Naive thymus-derived CD4-positive, alpha-beta T cell (primary cell): ENCODE results near the gene CACNA1S. TPM values are rescaled to one million over a fixed set of nuclear protein-coding genes. Genes with fewer than 3 reads are reported as not detected.

ENCODE experiments used
- ATAC-seq: fragments of 150-1000 bp; cut with Tn5 transposase; 2 replicates; pipeline ENCODE4 v1.10.0; 2021; ENCODE audit warnings: mild to moderate bottlenecking, moderate library complexity
- CTCF ChIA-PET: fragments of 350-600 bp; sonication (Branson Sonifier 250); formaldehyde crosslinking; loops from one replicate; lab custom pipeline; 2021; ENCODE audit warnings: antibody characterized with exemption; lab: Charles Lee
- POLR2A ChIA-PET: fragments of 350-600 bp; sonication (Branson Sonifier 250); formaldehyde crosslinking; loops from one replicate; lab custom pipeline; 2021; ENCODE audit warnings: antibody characterized with exemption, inconsistent platforms; lab: Charles Lee
- DNase-seq, 9 donors: peaks; one replicate each; pipeline versions ENCODE4 v3.0.0 to v3.0.0-alpha.2; 2020 to 2022; ENCODE audit warnings: mixed read lengths in 1 of 9
- H3K27ac ChIP-seq: one replicate; pipeline ENCODE4 v1.7.0; 2013; ENCODE audit warnings: mild to moderate bottlenecking, low read depth, low read length, moderate library complexity
- H3K27me3 ChIP-seq, 2 donors: one replicate each; pipeline ENCODE4 v1.7.0; 2013; ENCODE audit warnings: low read length in 2 of 2, mild to moderate bottlenecking in 2 of 2, moderate library complexity in 2 of 2; ENCODE audit not compliant: control insufficient read depth in 2 of 2, insufficient read depth in 2 of 2
- H3K36me3 ChIP-seq, 3 experiments: 1 replicate in 2 of 3; 2 replicates in 1 of 3; pipeline ENCODE4 v1.7.0; 2013; ENCODE audit warnings: low read length in 3 of 3, mild to moderate bottlenecking in 3 of 3, moderate library complexity in 1 of 3; ENCODE audit not compliant: insufficient read depth in 3 of 3, control insufficient read depth in 2 of 3
- H3K4me1 ChIP-seq, 2 donors: one replicate each; pipeline ENCODE4 v1.7.0; 2013; ENCODE audit warnings: low read length in 2 of 2, mild to moderate bottlenecking in 2 of 2, moderate library complexity in 1 of 2; ENCODE audit not compliant: control insufficient read depth in 2 of 2, insufficient read depth in 2 of 2
- H3K4me3 ChIP-seq: 2 replicates; pipeline ENCODE4 v1.7.0; 2013; ENCODE audit warnings: mild to moderate bottlenecking, low read length
- H3K9me3 ChIP-seq, 3 experiments: 1 replicate in 2 of 3; 2 replicates in 1 of 3; pipeline ENCODE4 v1.7.0; 2013; ENCODE audit warnings: low read length in 3 of 3; ENCODE audit not compliant: control insufficient read depth in 2 of 3
- H3K27ac Mint-ChIP-seq, 9 donors: one replicate each; pipeline ENCODE4 v1.8.0; 2020 to 2022; ENCODE audit warnings: mixed read lengths in 9 of 9, mild to moderate bottlenecking in 8 of 9, moderate library complexity in 5 of 9, inconsistent platforms in 2 of 9
- H3K27me3 Mint-ChIP-seq, 5 donors: one replicate each; pipeline ENCODE4 v1.8.0; 2021 to 2022; ENCODE audit warnings: mixed read lengths in 5 of 5, mild to moderate bottlenecking in 1 of 5
- H3K36me3 Mint-ChIP-seq, 5 donors: one replicate each; pipeline ENCODE4 v1.8.0; 2020 to 2022; ENCODE audit warnings: mixed read lengths in 5 of 5, mild to moderate bottlenecking in 3 of 5, inconsistent platforms in 1 of 5
- H3K4me1 Mint-ChIP-seq, 7 donors: one replicate each; pipeline ENCODE4 v1.8.0; 2020 to 2022; ENCODE audit warnings: mixed read lengths in 7 of 7, mild to moderate bottlenecking in 3 of 7, inconsistent platforms in 1 of 7
- H3K4me3 Mint-ChIP-seq, 10 donors: one replicate each; pipeline ENCODE4 v1.8.0; 2020 to 2022; ENCODE audit warnings: mild to moderate bottlenecking in 10 of 10, mixed read lengths in 10 of 10, moderate library complexity in 6 of 10, inconsistent platforms in 2 of 10
- H3K9me3 Mint-ChIP-seq, 11 donors: one replicate each; pipeline ENCODE4 v1.8.0; 2020 to 2022; ENCODE audit warnings: mixed read lengths in 11 of 11, mild to moderate bottlenecking in 4 of 11, inconsistent platforms in 1 of 11, moderate library complexity in 1 of 11
- intact Hi-C, 2 donors: fragments of 100-400 bp; cut with micrococcal nuclease; formaldehyde crosslinking; loops; one replicate each; pipeline ENCODE4 v1.15.1; 2023
- polyA plus RNA-seq, 2 donors: library from polyadenylated mRNA; unstranded; fragments of 300-500 nt; fragmentation: Illumina TruSeq; gene quantifications; one replicate each; pipeline ENCODE4 v1.2.3, GENCODE V29; 2021
- total RNA-seq, 6 experiments: library from RNA in 5 of 6; stranded (reverse) in 5 of 6; gene quantifications; 1 replicate in 5 of 6; 2 replicates in 1 of 6; pipeline ENCODE4 v1.2.3 and lab custom pipeline; 2021 to 2026

Gene CACNA1S
- total and polyA plus RNA-seq, 7 experiments from 2014 or later: not detected

GRCh38 chr1:201141418-201141817, 29.2 kb upstream of the CACNA1S start:
- intact Hi-C loops: no loop called here
- H3K9me3 Mint-ChIP-seq: no peaks in the 10 kb centered on the region
- H3K27ac Mint-ChIP-seq: no peak overlapping the region

GRCh38 chr1:201140941-201141260, 28.7 kb upstream of the CACNA1S start:
- H3K27ac Mint-ChIP-seq: peak overlapping the region in 1 of 9 donors; percentile 48
- CTCF ChIA-PET: no interaction called here
- no peaks in the 10 kb centered on the region for H3K27me3 Mint-ChIP-seq

More at GRCh38 chr1:201141418-201141817, 29.2 kb upstream of the CACNA1S start:
- no peak overlapping the region for H3K27ac ChIP-seq
- H3K9me3 ChIP-seq: no peaks in the 10 kb centered on the region
- Mint-ChIP-seq H3K36me3 (peaks cover 1 to 56% (median 21%) of the 10 kb centered on the region in 5 donors), H3K27me3 (no peaks in the 10 kb centered on the region), H3K4me1 (no peaks in the 10 kb centered on the region), H3K4me3 (no peak overlapping the region)
- CTCF ChIA-PET: interaction anchor here (0.5 kb wide), 1 partner anchor 18 kb away, joined by 4 read pairs; no protein-coding TSS in a partner anchor
- POLR2A ChIA-PET: no interaction called here
- no peaks in the 10 kb centered on the region for H3K4me1 ChIP-seq
- no peak for ATAC-seq
- DNase-seq: no peak
- no peaks in the 10 kb centered on the region for H3K27me3 ChIP-seq
- H3K36me3 ChIP-seq: peaks cover 0 to 92% (median 12%) of the 10 kb centered on the region in 3 experiments
- no peak overlapping the region for H3K4me3 ChIP-seq

GRCh38 chr1:201140235-201140940, 28.2 kb upstream of the CACNA1S start:
- H3K4me1 ChIP-seq: no peaks in the 10 kb centered on the region
- ATAC-seq (no peak), DNase-seq (no peak)
- H3K9me3 ChIP-seq: no peaks in the 10 kb centered on the region
- H3K4me3 ChIP-seq: no peak overlapping the region
- Mint-ChIP-seq H3K27me3 (no peaks in the 10 kb centered on the region), H3K4me1 (no peaks in the 10 kb centered on the region), H3K36me3 (peaks cover 1 to 56% (median 26%) of the 10 kb centered on the region in 5 donors), H3K27ac (peak overlapping the region in 1 of 9 donors; percentile 48), H3K9me3 (no peaks in the 10 kb centered on the region), H3K4me3 (no peak overlapping the region)
- no peaks in the 10 kb centered on the region for H3K27me3 ChIP-seq
- ChIA-PET POLR2A (no interaction called here), CTCF (no interaction called here)
- peaks cover 0 to 92% (median 8%) of the 10 kb centered on the region in 3 experiments for H3K36me3 ChIP-seq
- H3K27ac ChIP-seq: no peak overlapping the region
- intact Hi-C loops: no loop called here

More at GRCh38 chr1:201140941-201141260, 28.7 kb upstream of the CACNA1S start:
- Histone ChIP-seq H3K36me3 (peaks cover 0 to 92% (median 8%) of the 10 kb centered on the region in 3 experiments), H3K27me3 (no peaks in the 10 kb centered on the region), H3K27ac (no peak overlapping the region), H3K4me3 (no peak overlapping the region), H3K9me3 (no peaks in the 10 kb centered on the region), H3K4me1 (no peaks in the 10 kb centered on the region)
- POLR2A ChIA-PET: no interaction called here
- Mint-ChIP-seq H3K9me3 (no peaks in the 10 kb centered on the region), H3K36me3 (peaks cover 1 to 51% (median 21%) of the 10 kb centered on the region in 5 donors), H3K4me1 (no peaks in the 10 kb centered on the region), H3K4me3 (no peak overlapping the region)
- DNase-seq (no peak), ATAC-seq (no peak)
- intact Hi-C loops: no loop called here

DNA sequence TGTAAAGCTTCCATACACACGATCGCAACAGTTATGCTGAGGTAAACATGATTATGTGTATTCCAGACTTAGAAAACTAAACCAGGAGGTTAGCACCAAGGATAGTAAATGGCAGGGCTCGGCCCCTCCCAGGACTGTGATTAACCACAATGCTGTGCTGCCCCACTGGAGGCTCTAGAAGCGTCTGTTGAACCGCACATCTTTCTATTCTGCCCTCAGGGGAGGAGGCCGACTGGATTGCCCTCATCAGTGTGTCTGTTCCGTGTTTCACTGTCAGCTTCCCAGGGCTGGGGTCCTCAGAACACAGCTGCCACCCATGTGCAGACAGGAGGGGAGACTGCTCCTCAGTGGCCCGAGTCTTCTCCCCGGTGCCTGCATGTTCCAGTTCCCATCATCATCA, 27.5 kb upstream of the CACNA1S start:
- no peak overlapping the region for H3K27ac ChIP-seq
- no peak for ATAC-seq
- Mint-ChIP-seq H3K9me3 (no peaks in the 10 kb centered on the region), H3K27ac (no peak overlapping the region), H3K36me3 (peaks cover 1 to 56% (median 25%) of the 10 kb centered on the region in 5 donors), H3K4me3 (no peak overlapping the region), H3K27me3 (no peaks in the 10 kb centered on the region), H3K4me1 (no peaks in the 10 kb centered on the region)
- no peaks in the 10 kb centered on the region for H3K9me3 ChIP-seq
- no peaks in the 10 kb centered on the region for H3K4me1 ChIP-seq
- no peak for DNase-seq
- no peak overlapping the region for H3K4me3 ChIP-seq
- ChIA-PET CTCF (no interaction called here), POLR2A (no interaction called here)
- intact Hi-C loops: no loop called here
- H3K36me3 ChIP-seq: peaks cover 0 to 92% (median 8%) of the 10 kb centered on the region in 3 experiments
- H3K27me3 ChIP-seq: no peaks in the 10 kb centered on the region

DNA sequence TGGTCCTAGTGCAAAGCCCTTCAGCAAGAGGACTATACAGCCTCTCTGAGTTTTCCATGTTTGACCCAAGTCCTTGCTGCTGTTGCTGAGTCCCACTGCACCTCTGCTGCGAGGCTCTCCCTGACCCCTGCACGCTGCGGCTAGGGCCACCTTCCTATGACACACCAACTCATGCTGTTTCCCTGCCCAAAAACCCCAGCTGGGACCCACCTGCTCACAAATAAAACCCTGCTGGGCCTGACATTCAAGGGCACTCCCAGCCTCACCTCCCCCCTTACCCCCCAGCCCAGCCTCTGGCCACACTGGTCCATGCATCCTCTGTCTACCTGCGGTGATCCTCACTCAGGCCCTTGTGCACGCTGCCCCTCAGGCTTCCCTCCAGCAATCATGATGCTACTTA, 27.1 kb upstream of the CACNA1S start:
- ChIA-PET CTCF (no interaction called here), POLR2A (no interaction called here)
- H3K36me3 ChIP-seq: peaks cover 0 to 91% (median 8%) of the 10 kb centered on the region in 3 experiments
- no peak overlapping the region for H3K4me3 ChIP-seq
- intact Hi-C loops: no loop called here
- no peak for DNase-seq
- H3K9me3 ChIP-seq: no peaks in the 10 kb centered on the region
- no peaks in the 10 kb centered on the region for H3K27me3 ChIP-seq
- no peak overlapping the region for H3K27ac ChIP-seq
- no peak for ATAC-seq
- H3K27me3 Mint-ChIP-seq: no peaks in the 10 kb centered on the region
- no peak overlapping the region for H3K27ac Mint-ChIP-seq
- peaks cover 1 to 57% (median 25%) of the 10 kb centered on the region in 5 donors for H3K36me3 Mint-ChIP-seq
- H3K9me3 Mint-ChIP-seq: no peaks in the 10 kb centered on the region
- H3K4me3 Mint-ChIP-seq: no peak overlapping the region
- H3K4me1 ChIP-seq: no peaks in the 10 kb centered on the region
- H3K4me1 Mint-ChIP-seq: no peaks in the 10 kb centered on the region

DNA sequence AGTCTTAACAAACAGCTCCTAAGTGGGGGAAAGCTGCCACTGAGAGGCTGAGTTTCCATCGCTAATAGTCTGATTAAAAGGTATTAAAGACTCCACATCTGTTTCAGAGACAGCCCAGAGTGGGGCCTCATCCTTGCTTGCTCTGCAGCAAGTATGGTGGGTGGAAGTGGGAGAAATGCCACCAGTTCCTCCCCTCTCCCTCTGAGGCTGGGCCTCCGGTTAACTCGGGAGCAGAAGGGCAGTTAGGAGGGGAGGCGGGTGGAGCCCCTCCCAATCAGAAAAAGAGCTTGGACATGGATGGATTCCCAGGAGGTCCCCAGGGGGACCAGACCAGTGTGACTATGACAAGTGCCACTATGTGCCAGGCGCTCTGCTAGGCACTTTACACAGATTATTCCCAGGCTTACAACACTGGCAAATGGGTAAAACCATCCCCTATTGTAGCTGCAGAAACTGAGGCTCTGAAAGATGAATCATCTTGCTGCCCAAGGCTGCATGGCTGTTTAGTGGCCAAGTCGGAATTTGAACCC, 26.1 kb upstream of the CACNA1S start:
- Histone ChIP-seq H3K9me3 (no peaks in the 10 kb centered on the region), H3K27me3 (no peaks in the 10 kb centered on the region), H3K4me1 (no peaks in the 10 kb centered on the region), H3K27ac (no peak overlapping the region), H3K36me3 (peaks cover 0 to 81% (median 8%) of the 10 kb centered on the region in 3 experiments), H3K4me3 (no peak overlapping the region)
- intact Hi-C loops: no loop called here
- peaks cover 1 to 53% (median 19%) of the 10 kb centered on the region in 5 donors for H3K36me3 Mint-ChIP-seq
- no peaks in the 10 kb centered on the region for H3K4me1 Mint-ChIP-seq
- H3K4me3 Mint-ChIP-seq: no peak overlapping the region
- no peaks in the 10 kb centered on the region for H3K27me3 Mint-ChIP-seq
- ChIA-PET CTCF (interaction anchor here (0.5 kb wide), 1 partner anchor 37 kb away, joined by 3 read pairs; no protein-coding TSS in a partner anchor), POLR2A (interaction anchor here (0.9 kb wide), 1 partner anchor 23 kb away, joined by 3 read pairs; no protein-coding TSS in a partner anchor)
- no peak overlapping the region for H3K27ac Mint-ChIP-seq
- DNase-seq (no peak), ATAC-seq (no peak)
- no peaks in the 10 kb centered on the region for H3K9me3 Mint-ChIP-seq
